ENCODE results near the gene MRPS25.
"Not testable (repeated sequence)": the region's sequence is repeated elsewhere in the genome, so short reads cannot be mapped to it uniquely, and the experiment has no call there.

MRPS25 gene

GRCh38 chr3:15044326-15044725, 20.8 kb downstream of the MRPS25 start:
- DNase-seq (ENCODE audit: extremely low read depth in 1 of 2, low read depth in 1 of 2): no peak

DNA sequence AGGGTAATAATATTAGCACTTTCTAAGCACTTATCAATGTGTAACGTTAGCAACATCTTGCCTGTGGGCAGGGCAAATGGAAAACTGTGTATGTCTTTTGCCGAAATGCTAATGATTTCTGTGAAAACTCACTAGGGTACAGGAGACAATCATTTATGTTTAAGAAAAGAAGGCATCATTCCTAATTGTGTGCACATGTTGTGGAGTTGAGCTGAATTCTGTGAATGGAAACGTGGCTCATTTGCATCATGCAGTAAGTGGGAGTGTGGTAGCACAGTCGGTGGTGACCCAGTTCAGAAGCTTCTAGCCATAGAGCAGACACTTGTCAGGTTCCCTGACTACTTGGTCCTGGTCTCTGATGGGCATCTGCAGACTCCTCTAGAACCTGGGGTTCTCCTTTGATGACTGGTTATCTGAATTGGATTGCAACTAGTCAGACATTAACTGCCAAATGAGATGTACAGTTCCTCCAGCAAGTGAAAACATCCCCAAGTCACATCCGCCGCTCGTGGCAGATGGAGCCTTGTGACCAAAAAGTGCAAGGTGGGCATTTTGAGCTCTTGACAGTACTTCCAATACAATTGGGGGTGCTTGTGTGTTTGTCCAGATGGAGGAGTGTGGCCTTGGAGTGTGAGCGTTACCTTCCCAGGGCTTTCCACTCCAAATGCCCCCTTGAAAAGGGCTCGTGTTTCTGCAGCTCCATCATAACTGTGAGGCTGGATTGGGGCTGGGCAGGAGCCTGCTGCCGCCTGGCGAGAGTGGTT, 21.5 kb downstream of the MRPS25 start:
- no peak for DNase-seq (ENCODE audit: extremely low read depth in 1 of 2, low read depth in 1 of 2)

DNA sequence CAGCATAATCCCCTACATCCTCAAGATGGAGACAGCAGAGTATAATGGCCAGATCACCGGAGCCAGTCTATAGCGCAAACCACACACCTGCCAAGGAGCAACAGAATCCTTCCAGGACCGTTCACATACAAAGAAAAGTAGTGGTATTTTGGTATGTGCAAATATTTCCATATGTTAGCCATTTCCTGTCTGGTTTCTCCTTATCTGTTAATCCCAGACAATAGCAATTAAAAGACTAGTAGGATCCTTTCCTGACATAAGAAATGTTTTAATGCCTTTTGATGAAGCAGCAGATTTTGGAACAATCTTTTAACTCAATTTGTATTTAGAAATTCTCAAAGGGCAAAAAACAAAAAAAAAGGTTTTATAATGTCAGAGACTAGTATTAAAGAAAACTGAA, 22.2 kb downstream of the MRPS25 start:
- no peak for DNase-seq (ENCODE audit: extremely low read depth in 1 of 2, low read depth in 1 of 2)

- DNase-seq (ENCODE audit: extremely low read depth in 1 of 2, low read depth in 1 of 2): no peak
Measured at GRCh38 chr3:15041950-15042349, 23.2 kb downstream of the MRPS25 start.

DNA sequence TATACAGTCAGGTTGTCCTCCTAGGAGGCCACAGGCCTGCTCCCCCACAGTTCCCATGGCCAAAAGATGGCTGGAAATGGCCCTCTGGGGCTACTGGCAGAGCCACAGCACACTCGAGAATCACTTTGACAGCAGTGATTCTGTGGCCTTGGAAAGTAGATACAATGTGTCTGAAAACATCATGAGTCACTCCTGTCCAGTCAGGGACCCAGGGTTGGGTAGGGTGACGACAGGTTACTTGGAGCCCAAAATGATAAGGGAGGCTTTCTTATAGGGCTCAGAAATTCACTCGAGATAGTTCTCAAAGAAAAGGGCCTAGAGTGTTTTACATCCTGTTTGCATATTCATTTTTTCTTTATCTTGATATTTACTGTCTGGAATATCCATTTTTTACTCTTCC, 24.3 kb downstream of the MRPS25 start:
- DNase-seq (ENCODE audit: extremely low read depth in 1 of 2, low read depth in 1 of 2): no peak

DNA sequence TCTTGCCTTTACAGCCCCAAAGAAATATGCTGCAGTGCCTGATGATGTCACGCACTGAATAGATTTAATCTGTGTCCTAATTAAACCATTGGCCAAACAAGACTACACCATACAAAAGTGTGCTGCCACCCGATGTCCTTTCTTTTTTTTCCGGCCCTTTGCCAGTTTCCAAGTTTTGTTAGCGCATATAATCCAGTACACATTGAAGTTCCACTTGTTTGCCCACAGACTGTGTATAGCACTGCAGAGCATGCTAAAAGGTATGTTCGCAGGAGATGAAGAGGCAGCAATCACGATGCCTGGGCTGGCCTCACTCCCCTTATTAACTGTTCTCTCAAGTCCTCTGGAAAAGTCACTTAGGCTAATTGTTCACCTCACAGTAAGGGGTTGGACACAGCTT, 26.8 kb downstream of the MRPS25 start:
- no peak for DNase-seq (ENCODE audit: extremely low read depth in 1 of 2, low read depth in 1 of 2)

DNA sequence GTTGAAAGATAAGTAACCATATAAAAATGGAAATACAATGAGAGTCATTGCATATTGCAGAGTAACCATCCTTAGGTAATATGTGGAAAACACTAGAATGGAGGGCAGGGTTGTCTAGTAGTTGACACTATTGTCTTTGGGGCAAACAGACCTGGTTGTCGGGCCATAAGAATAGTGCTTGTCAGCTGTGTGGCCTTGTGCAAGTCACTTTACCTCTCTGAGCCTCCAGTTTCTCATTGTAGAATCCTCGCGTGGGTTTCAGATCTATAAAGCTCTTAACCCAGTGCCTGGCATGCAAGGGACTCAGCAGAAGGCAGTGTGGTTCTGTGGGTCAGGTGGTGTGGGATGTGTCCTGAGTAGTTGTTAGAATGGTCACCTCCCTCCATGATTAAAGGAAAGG, 32.0 kb downstream of the MRPS25 start:
- DNase-seq (ENCODE audit: extremely low read depth in 1 of 2, low read depth in 1 of 2): no peak

DNA sequence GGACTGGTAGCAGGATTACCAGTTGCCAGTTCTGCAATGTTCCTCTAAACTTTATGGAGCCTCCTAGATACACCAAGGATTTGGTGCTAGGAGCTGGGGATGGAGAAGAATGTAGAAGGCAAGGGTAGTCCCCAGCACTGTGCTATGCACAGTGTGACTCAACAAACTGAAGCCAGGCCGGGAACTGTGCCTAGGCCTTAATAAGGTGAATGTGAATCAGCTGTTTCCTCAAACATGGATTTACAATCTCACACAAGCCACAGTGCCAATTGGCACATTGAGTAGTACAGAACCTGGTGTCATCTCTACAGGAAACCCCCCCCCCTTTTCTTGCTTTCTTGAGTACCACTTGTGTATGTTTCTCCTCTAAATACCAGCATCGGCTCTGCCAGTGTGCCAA, 32.5 kb downstream of the MRPS25 start:
- no peak for DNase-seq (ENCODE audit: extremely low read depth in 1 of 2, low read depth in 1 of 2)

DNA sequence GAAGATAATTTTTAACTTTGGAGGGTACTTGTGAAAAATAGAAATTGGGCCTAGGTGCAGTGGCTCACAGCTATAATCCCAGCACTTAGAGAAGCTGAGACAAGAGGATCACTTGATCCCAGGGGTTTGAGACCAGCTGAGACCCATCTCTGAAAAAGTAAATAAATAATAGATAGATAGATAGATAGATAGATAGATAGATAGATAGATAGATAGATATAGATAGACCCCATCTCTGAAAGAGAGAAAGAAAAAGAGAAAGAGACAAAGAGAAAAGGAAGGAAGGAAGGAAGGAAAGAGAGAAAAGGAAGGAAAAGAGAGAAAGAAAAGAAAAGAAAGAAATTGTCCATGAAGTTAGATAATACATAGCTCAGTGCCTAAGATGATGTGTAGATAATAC, 35.5 kb downstream of the MRPS25 start:
- DNase-seq (ENCODE audit: extremely low read depth in 1 of 2, low read depth in 1 of 2): no peak

DNA sequence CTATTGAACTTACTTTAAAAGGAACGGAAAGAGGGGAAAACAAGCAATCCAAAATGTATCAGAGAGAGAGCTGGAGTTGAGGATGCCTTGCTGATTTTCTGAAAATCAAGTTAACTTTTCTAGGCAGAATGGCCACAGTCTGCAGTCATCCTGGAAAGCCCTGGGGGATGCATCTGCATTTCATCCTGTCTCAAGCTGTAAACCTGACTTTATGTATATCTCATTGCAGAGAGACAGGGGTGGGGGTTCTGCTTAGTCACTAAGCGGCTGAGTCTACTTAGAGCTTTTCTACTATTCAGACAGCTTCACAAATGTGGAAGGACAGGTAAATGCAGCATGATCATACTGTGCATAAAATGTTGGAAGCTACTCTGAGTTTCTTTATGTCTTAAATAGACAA, 41.4 kb downstream of the MRPS25 start:
- no peak for DNase-seq (ENCODE audit: extremely low read depth in 1 of 2, low read depth in 1 of 2)

GRCh38 chr3:15023249-15023648, 41.9 kb downstream of the MRPS25 start:
- no peak for DNase-seq (ENCODE audit: extremely low read depth in 1 of 2, low read depth in 1 of 2)

DNA sequence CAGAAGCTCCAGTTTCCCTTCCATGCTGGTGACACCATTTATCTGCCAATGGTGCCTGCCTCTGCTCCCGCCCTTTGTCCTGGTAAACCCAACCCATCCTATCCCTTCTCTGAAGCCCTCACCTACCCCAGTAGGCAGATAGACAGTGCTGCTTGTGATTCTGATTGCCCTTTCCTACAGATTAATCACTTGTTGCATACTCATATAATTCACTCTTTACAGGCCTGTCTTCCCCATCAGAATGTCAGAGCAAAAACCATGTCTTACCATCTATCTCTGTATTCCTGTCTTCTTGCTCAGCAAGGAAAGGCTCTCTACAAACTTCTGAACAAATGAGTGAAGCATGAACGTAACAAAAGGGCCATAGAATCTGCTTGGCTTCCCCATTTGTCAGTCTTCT, 47.9 kb downstream of the MRPS25 start:
- no peak for DNase-seq (ENCODE audit: extremely low read depth in 1 of 2, low read depth in 1 of 2)

DNA sequence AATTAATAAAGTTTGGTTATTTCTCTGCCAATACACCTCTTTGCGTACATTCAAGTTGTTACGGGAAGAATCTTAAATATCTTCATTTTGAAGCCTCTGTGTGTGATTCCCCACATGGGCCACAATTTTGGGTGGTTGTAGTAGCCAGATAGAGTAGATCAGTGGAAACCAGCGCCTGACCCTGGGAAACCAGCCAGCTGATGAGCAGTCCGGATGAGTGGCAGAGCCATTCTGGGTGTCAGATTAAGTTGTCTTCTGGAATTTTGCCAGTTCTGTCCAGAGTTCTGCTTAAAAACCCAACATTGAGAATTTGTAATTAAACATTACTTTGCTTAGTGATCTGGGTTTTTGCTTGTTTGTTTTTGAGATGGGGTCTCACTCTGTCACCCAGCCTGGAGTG, 49.7 kb downstream of the MRPS25 start:
- no peak for DNase-seq (ENCODE audit: extremely low read depth in 1 of 2, low read depth in 1 of 2)

GRCh38 chr3:15014606-15015328, 50.3 kb downstream of the MRPS25 start:
- no peak for DNase-seq (ENCODE audit: extremely low read depth in 1 of 2, low read depth in 1 of 2)

- DNase-seq (ENCODE audit: extremely low read depth in 1 of 2, low read depth in 1 of 2): peak in 1 of 2 donors; percentile 5
Measured at GRCh38 chr3:15011174-15011573, 53.9 kb downstream of the MRPS25 start.

DNA sequence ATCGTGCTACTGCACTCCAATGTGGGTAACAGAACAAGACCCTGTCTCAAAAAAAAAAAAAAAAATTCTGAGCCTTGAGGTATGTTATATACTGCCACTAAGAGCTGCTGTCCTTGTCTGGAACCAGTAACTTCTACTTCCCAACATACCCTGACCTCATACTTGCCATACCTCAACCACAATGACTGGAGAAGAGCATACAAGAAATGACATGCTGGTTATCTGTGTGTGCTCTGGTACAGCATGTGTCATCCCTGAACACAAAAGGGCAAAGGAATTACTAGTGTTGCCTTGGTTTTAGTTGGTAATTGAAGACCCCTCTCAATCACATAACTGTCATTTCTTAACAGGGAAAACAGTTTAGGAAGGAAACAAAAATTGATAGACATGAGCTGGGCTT, 54.5 kb downstream of the MRPS25 start:
- DNase-seq (ENCODE audit: extremely low read depth in 1 of 2, low read depth in 1 of 2): no peak

DNA sequence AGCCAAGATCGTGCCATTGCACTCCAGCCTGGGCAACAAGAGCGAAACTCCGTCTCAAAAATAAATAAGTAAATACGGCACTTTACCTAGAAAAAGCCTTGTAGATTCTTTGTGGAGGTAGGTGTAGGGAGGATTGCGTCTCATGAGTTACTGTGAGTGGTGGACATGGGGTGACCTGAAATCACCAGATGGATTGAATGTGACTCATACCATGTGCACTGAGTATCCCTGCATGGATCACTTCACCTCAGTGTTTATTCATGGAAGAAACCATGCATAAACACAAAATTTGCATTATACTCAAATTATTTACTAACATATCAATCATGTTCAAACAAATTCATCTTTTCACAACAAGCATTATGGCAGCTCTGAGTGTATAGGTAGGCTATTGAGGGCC, 55.9 kb downstream of the MRPS25 start:
- no peak for DNase-seq (ENCODE audit: extremely low read depth in 1 of 2, low read depth in 1 of 2)

DNA sequence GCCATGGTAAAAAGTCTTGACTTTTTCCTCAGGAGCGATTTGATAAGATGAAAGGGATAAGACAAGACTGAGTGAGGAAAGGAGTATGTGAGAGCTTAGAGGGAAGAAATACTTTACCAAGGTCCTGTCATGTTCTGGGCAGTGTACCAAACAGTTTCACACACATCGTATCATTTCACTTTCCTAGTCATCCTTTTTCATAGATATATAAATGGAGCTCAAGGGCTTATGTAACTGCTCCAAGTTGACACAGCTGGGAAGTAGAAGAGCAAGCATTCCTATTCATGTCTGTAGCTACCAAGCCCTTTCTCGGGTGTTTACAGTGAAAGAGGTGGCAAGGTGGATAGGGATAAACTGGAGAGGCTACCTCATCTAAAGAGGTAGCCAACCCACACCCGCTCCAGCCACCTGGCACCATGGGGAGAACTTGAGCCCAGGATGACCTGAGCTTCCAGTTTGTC, 57.4 kb downstream of the MRPS25 start:
- no peak for DNase-seq (ENCODE audit: extremely low read depth in 1 of 2, low read depth in 1 of 2)

DNA sequence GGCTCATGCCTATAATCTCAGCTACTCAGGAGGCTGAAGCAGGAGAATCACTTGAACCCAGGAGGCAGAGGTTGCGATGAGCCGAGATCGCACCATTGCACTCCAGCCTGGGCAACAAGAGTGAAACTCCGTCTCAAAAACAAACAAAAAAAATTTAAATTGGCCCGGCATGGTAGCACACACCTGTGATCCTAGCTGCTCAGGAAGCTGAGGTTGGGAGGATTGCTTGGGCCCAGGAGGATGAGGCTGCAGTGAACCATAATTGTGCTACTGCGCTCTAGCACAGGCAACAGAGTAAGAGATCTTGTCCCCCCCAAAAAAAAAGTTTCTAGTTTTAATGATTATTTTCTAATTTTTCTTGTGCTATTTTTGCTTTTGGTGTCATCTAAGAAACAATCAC, 65.9 kb downstream of the MRPS25 start:
- not testable (repeated sequence) for DNase-seq (ENCODE audit: extremely low read depth in 1 of 2, low read depth in 1 of 2)
